ENCODE measurements around the gene SYS1. TPM values are rescaled to one million over a fixed set of nuclear protein-coding genes. Genes with fewer than 3 reads are reported as not detected.

The SYS1 gene
- total and polyA plus RNA-seq, 2 of the 8 experiments (the other 6 are each of a cell fraction or from before 2014, with no cell fraction given) = 19.6 to 50.8 TPM

- TF ChIP-seq, protein P1, sequence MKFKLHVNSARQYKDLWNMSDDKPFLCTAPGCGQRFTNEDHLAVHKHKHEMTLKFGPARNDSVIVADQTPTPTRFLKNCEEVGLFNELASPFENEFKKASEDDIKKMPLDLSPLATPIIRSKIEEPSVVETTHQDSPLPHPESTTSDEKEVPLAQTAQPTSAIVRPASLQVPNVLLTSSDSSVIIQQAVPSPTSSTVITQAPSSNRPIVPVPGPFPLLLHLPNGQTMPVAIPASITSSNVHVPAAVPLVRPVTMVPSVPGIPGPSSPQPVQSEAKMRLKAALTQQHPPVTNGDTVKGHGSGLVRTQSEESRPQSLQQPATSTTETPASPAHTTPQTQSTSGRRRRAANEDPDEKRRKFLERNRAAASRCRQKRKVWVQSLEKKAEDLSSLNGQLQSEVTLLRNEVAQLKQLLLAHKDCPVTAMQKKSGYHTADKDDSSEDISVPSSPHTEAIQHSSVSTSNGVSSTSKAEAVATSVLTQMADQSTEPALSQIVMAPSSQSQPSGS (IDR thresholded peaks at IDR 0.05; ENCODE audit: low read length) = no peak
- TF ChIP-seq CTBP2 (IDR thresholded peaks at IDR 0.05; ENCODE audit: borderline replicate concordance, insufficient read depth, insufficient read length, low read length) (no peak), RXRA (IDR thresholded peaks at IDR 0.05; ENCODE audit: insufficient read depth, low read depth, low read length) (no peak)
Measured at GRCh38 chr20:45354423-45355208, 8.3 kb upstream of the SYS1 start (continued).

Data from H1 (cell line).